ENCODE results near the gene TGM6.

The TGM6 gene

DNA sequence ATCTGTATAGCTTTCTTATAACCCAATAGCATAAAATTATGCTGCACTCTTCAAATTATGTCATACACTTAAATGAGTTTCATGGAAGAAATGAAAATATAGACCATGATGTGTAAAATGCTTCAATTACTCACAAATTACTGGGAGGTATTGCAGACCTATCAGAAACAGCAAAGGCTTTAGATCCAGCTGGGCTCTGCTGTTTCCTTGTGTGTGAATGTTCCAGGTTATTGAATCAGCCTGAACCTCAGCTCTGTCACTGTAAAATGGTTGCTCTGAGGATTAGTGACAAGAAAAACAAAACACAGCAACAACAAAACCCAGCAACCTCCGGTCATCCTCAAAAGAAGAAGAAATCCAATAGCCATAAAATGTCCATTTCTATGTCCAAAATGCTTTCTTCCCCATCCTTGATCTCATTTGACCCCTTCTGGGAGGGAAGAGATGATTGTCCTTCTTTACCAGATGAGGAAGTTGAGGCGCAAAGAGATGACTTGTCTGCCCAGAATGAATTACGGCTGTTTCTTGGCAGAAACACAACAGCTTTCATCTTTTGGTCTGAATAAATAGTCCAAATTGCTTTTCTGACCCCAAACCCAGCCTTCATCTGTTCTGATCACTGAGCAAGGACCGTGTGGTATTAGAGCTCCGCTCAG, 42.2 kb upstream of the TGM6 start:
- TF ChIP-seq TOX (CRISPR knock-in tag; IDR thresholded peaks at IDR 0.05; ENCODE audit: borderline replicate concordance) (no peak), CSDC2 (CRISPR knock-in tag; IDR thresholded peaks at IDR 0.05) (no peak), BACH2 (CRISPR knock-in tag; IDR thresholded peaks at IDR 0.05; ENCODE audit: borderline replicate concordance) (no peak), ZNF8 (CRISPR knock-in tag; IDR thresholded peaks at IDR 0.05) (no peak), ARNTL (CRISPR knock-in tag; IDR thresholded peaks at IDR 0.05; ENCODE audit: borderline replicate concordance, low read depth) (no peak), RARB (CRISPR knock-in tag; IDR thresholded peaks at IDR 0.05) (no peak), ZNF70 (CRISPR knock-in tag; IDR thresholded peaks at IDR 0.05) (no peak), ZNF565 (CRISPR knock-in tag; conservative IDR thresholded peaks at IDR 0.05; ENCODE audit: low read depth) (no peak), ISL1 (CRISPR knock-in tag; IDR thresholded peaks at IDR 0.05) (no peak), ZFP30 (CRISPR knock-in tag; IDR thresholded peaks at IDR 0.05) (no peak), GLIS3 (CRISPR knock-in tag; IDR thresholded peaks at IDR 0.05) (no peak), PPARA (CRISPR knock-in tag; IDR thresholded peaks at IDR 0.05; ENCODE audit: borderline replicate concordance) (no peak), ESRRG (CRISPR knock-in tag; IDR thresholded peaks at IDR 0.05) (no peak), OSR1 (CRISPR knock-in tag; IDR thresholded peaks at IDR 0.05) (no peak)
- TF ChIP-seq, protein P1, sequence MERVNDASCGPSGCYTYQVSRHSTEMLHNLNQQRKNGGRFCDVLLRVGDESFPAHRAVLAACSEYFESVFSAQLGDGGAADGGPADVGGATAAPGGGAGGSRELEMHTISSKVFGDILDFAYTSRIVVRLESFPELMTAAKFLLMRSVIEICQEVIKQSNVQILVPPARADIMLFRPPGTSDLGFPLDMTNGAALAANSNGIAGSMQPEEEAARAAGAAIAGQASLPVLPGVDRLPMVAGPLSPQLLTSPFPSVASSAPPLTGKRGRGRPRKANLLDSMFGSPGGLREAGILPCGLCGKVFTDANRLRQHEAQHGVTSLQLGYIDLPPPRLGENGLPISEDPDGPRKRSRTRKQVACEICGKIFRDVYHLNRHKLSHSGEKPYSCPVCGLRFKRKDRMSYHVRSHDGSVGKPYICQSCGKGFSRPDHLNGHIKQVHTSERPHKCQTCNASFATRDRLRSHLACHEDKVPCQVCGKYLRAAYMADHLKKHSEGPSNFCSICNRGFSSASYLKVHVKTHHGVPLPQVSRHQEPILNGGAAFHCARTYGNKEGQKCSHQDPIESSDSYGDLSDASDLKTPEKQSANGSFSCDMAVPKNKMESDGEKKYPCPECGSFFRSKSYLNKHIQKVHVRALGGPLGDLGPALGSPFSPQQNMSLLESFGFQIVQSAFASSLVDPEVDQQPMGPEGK (CRISPR knock-in tag; IDR thresholded peaks at IDR 0.05; ENCODE audit: borderline replicate concordance) = no peak
- TF ChIP-seq, protein P2, sequence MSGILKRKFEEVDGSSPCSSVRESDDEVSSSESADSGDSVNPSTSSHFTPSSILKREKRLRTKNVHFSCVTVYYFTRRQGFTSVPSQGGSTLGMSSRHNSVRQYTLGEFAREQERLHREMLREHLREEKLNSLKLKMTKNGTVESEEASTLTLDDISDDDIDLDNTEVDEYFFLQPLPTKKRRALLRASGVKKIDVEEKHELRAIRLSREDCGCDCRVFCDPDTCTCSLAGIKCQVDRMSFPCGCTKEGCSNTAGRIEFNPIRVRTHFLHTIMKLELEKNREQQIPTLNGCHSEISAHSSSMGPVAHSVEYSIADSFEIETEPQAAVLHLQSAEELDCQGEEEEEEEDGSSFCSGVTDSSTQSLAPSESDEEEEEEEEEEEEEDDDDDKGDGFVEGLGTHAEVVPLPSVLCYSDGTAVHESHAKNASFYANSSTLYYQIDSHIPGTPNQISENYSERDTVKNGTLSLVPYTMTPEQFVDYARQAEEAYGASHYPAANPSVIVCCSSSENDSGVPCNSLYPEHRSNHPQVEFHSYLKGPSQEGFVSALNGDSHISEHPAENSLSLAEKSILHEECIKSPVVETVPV (CRISPR knock-in tag; IDR thresholded peaks at IDR 0.05) = no peak
- TF ChIP-seq, protein P3, sequence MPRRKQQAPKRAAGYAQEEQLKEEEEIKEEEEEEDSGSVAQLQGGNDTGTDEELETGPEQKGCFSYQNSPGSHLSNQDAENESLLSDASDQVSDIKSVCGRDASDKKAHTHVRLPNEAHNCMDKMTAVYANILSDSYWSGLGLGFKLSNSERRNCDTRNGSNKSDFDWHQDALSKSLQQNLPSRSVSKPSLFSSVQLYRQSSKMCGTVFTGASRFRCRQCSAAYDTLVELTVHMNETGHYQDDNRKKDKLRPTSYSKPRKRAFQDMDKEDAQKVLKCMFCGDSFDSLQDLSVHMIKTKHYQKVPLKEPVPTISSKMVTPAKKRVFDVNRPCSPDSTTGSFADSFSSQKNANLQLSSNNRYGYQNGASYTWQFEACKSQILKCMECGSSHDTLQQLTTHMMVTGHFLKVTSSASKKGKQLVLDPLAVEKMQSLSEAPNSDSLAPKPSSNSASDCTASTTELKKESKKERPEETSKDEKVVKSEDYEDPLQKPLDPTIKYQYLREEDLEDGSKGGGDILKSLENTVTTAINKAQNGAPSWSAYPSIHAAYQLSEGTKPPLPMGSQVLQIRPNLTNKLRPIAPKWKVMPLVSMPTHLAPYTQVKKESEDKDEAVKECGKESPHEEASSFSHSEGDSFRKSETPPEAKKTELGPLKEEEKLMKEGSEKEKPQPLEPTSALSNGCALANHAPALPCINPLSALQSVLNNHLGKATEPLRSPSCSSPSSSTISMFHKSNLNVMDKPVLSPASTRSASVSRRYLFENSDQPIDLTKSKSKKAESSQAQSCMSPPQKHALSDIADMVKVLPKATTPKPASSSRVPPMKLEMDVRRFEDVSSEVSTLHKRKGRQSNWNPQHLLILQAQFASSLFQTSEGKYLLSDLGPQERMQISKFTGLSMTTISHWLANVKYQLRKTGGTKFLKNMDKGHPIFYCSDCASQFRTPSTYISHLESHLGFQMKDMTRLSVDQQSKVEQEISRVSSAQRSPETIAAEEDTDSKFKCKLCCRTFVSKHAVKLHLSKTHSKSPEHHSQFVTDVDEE (CRISPR knock-in tag; IDR thresholded peaks at IDR 0.05) = no peak
- ATAC-seq = no peak

DNA sequence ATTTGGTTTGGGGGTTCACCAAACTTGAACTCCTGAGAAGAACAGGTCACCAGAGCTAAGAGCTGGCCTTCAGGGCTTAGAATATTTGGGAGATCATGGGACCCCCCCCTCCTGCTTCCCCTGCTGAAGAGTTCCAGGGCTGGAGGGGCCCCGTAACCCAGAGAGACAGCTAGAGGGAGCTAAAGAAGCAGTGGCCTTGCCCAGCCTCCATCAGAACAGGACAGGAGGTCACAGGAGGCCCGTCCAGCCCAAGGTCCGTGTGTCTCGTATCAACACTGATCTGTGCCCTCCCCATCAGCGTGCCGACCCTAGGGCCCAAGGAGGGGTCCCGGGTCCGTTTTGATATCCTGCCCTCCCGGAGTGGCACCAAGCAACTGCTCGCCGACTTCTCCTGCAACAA, 40.6 kb upstream of the TGM6 start:
- no peak for ATAC-seq
- no peak for TF ChIP-seq ZNF565 (CRISPR knock-in tag; conservative IDR thresholded peaks at IDR 0.05; ENCODE audit: low read depth)
- TF ChIP-seq ZC3H10 (CRISPR knock-in tag; IDR thresholded peaks at IDR 0.05) = no peak
- TF ChIP-seq RARB (CRISPR knock-in tag; IDR thresholded peaks at IDR 0.05) = no peak
- no peak for TF ChIP-seq ZNF8 (CRISPR knock-in tag; IDR thresholded peaks at IDR 0.05)
- TF ChIP-seq, protein P2 (CRISPR knock-in tag; IDR thresholded peaks at IDR 0.05) = no peak
- TF ChIP-seq ISL1 (CRISPR knock-in tag; IDR thresholded peaks at IDR 0.05) = no peak
- TF ChIP-seq ZFP30 (CRISPR knock-in tag; IDR thresholded peaks at IDR 0.05) = no peak
- TF ChIP-seq TCF4 (CRISPR knock-in tag; IDR thresholded peaks at IDR 0.05; ENCODE audit: borderline replicate concordance) = no peak
- TF ChIP-seq, protein P1 (CRISPR knock-in tag; IDR thresholded peaks at IDR 0.05; ENCODE audit: borderline replicate concordance) = no peak
- TF ChIP-seq, protein P4, sequence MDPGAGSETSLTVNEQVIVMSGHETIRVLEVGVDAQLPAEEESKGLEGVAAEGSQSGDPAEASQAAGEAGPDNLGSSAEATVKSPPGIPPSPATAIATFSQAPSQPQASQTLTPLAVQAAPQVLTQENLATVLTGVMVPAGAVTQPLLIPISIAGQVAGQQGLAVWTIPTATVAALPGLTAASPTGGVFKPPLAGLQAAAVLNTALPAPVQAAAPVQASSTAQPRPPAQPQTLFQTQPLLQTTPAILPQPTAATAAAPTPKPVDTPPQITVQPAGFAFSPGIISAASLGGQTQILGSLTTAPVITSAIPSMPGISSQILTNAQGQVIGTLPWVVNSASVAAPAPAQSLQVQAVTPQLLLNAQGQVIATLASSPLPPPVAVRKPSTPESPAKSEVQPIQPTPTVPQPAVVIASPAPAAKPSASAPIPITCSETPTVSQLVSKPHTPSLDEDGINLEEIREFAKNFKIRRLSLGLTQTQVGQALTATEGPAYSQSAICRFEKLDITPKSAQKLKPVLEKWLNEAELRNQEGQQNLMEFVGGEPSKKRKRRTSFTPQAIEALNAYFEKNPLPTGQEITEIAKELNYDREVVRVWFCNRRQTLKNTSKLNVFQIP (CRISPR knock-in tag; IDR thresholded peaks at IDR 0.05; ENCODE audit: borderline replicate concordance, low read depth) = no peak
- TF ChIP-seq BACH2 (CRISPR knock-in tag; IDR thresholded peaks at IDR 0.05; ENCODE audit: borderline replicate concordance) = no peak
- TF ChIP-seq PPARA (CRISPR knock-in tag; IDR thresholded peaks at IDR 0.05; ENCODE audit: borderline replicate concordance) = no peak
- no peak for TF ChIP-seq GLIS3 (CRISPR knock-in tag; IDR thresholded peaks at IDR 0.05)

All from SK-N-SH treated with all-trans-retinoic acid at 6 μM for 48 hours (cell line).